ENCODE data around the gene RAP1GAP. TPM values are rescaled to one million over a fixed set of nuclear protein-coding genes. Genes with fewer than 3 reads are reported as not detected.

RAP1GAP gene
- total RNA-seq, 1 donor from 2014 or later = 2.6 TPM

DNA sequence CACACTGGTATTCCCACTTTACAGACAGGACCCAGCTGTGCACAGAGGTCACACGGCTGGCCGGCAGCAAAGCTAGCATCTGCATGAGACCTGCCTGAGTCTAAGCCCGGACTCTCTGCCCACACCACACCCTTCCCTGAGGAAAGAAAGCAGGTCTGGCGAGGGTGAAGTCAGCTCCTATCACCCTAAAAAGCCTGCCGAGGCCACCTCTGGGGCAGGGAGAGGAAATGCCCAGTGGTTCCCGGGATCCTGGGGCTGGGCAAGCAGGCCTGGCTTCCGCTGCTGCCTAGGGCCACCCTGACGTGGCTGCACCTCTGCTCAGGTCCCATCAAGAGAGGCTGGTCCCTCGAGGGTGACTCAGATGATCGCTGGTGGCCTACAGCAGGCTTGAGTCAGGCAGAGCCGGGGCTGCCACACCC lies 42.2 kb downstream of the RAP1GAP start:
- Histone ChIP-seq H3K9me3 (ENCODE audit: low read depth) (no peaks in the 10 kb centered on the region), H3K27ac (no peak overlapping the region), H3K4me2 (no peak overlapping the region), H2AFZ (replicated peaks) (no peak overlapping the region), H3K79me2 (ENCODE audit: low read depth) (no peaks in the 10 kb centered on the region), H3K4me3 (no peak overlapping the region), H3K4me1 (peaks cover 25% of the 10 kb centered on the region), H4K20me1 (ENCODE audit: low read depth) (no peaks in the 10 kb centered on the region), H3F3A (ENCODE audit: low read depth) (peaks cover 25% of the 10 kb centered on the region), H3K36me3 (no peaks in the 10 kb centered on the region), H3K9ac (no peak overlapping the region), H3K27me3 (peaks cover 13% of the 10 kb centered on the region)
- H3K36me3 Mint-ChIP-seq = no peaks in the 10 kb centered on the region
- no peak overlapping the region for H3K4me3 Mint-ChIP-seq
- no peak for DNase-seq (ENCODE audit: low spot score)
- peaks cover 14% of the 10 kb centered on the region for H3K27me3 Mint-ChIP-seq (ENCODE audit: insufficient read depth, low read depth)
- peaks cover 14% of the 10 kb centered on the region for H3K4me1 Mint-ChIP-seq
- TF ChIP-seq, protein P1, sequence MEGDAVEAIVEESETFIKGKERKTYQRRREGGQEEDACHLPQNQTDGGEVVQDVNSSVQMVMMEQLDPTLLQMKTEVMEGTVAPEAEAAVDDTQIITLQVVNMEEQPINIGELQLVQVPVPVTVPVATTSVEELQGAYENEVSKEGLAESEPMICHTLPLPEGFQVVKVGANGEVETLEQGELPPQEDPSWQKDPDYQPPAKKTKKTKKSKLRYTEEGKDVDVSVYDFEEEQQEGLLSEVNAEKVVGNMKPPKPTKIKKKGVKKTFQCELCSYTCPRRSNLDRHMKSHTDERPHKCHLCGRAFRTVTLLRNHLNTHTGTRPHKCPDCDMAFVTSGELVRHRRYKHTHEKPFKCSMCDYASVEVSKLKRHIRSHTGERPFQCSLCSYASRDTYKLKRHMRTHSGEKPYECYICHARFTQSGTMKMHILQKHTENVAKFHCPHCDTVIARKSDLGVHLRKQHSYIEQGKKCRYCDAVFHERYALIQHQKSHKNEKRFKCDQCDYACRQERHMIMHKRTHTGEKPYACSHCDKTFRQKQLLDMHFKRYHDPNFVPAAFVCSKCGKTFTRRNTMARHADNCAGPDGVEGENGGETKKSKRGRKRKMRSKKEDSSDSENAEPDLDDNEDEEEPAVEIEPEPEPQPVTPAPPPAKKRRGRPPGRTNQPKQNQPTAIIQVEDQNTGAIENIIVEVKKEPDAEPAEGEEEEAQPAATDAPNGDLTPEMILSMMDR (IDR thresholded peaks at IDR 0.05) = no peak
- TF ChIP-seq EZH2phosphoT487 (IDR thresholded peaks at IDR 0.05) (no peak), EZH2 (IDR thresholded peaks at IDR 0.05) (no peak)
- H3K9me3 Mint-ChIP-seq = no peaks in the 10 kb centered on the region
- no peak overlapping the region for H3K27ac Mint-ChIP-seq

DNA sequence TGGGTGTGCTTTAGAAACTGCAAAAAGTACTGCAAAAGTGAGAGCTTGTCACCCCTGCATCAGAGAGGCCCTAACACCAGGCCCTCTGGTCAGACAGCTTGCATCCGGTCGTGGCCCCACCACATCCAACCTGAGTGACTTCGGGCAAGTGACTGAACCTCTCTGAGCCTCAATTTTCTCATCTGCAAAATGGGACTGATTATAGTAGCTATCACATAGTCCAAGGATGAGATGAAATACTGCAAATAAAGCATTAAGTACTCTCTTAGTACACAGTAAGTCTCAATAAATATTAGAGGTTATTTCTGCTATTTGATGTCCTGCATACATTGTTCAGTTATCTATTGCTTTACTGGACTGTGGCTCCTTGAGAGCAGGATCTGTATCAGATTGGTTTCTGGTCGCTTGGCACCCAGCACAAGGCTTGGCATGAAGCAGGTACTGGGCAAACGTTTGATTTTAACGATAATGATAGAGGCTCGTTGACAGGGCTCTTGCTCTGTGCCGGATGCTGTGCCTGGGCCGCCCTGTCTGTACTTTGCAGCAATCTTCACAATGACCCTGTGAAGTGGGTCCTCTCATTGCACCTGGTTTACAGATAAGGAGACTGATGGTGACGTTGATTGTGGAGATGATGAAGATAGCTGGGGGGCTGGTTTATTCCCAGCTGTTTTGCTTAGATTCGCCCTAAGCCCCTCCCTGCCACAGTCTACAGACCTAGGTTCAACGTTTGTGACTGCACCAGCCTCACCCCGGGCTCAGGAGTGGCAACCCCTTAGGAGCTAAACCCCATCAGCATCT lies 43.6 kb downstream of the RAP1GAP start:
- Mint-ChIP-seq H3K4me3 (no peak overlapping the region), H3K9me3 (no peaks in the 10 kb centered on the region), H3K27me3 (ENCODE audit: insufficient read depth, low read depth) (peaks cover 19% of the 10 kb centered on the region), H3K36me3 (no peaks in the 10 kb centered on the region), H3K27ac (no peak overlapping the region), H3K4me1 (peaks cover 16% of the 10 kb centered on the region)
- Histone ChIP-seq H3K79me2 (ENCODE audit: low read depth) (no peaks in the 10 kb centered on the region), H3K4me2 (no peak overlapping the region), H3K27ac (no peak overlapping the region), H4K20me1 (ENCODE audit: low read depth) (peaks cover 7% of the 10 kb centered on the region), H3K36me3 (no peaks in the 10 kb centered on the region), H3K4me1 (peaks cover 15% of the 10 kb centered on the region), H3F3A (ENCODE audit: low read depth) (peaks cover 23% of the 10 kb centered on the region), H3K9me3 (ENCODE audit: low read depth) (no peaks in the 10 kb centered on the region), H2AFZ (replicated peaks) (no peak overlapping the region), H3K27me3 (peaks cover 26% of the 10 kb centered on the region), H3K4me3 (no peak overlapping the region), H3K9ac (no peak overlapping the region)
- TF ChIP-seq EZH2phosphoT487 (IDR thresholded peaks at IDR 0.05) (no peak), EZH2 (IDR thresholded peaks at IDR 0.05) (no peak)
- TF ChIP-seq, protein P1 (IDR thresholded peaks at IDR 0.05) = no peak
- no peak for DNase-seq (ENCODE audit: low spot score)

DNA sequence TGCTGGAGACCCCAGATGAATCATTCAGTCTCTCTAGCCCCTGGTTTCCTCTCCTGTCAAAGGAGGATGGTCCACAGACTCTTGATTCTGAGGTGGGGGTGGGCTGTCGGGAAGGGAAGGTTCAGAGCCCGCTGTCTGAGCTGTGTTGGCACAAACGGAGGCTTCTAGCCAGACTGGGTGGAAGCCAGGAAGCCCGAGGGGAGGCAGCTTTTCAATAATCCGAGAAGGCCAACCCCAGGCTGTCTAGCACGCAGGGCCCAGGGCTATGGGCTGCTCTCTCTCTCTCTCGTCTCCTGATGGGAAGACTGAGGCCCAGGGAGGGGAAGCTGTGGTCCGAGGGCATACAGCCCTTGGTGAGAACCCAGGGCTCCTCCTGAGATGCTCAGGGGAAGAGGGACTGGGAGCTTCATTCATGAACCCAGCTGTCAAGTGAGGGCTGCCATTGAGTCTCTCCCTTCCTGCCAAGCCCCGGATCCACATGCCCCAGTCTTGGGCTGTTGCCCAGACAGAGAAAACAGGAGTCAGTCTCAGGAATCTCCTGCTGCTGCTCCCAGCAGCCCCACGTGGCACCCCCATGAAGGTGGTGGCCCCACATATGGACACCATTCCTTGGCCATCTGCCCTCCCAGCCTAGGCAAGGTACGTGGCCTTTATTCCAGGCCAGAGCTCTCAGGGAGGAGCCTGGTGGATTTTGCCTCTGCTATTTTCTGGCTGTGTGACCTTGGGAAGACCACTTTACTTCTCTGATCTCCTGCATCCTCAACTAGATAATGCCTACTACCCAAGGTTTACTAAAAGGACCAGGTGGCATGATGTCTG lies 44.4 kb downstream of the RAP1GAP start:
- Histone ChIP-seq H4K20me1 (ENCODE audit: low read depth) (peaks cover 7% of the 10 kb centered on the region), H3K4me3 (no peak overlapping the region), H3K4me2 (no peak overlapping the region), H3K9ac (no peak overlapping the region), H3K36me3 (no peaks in the 10 kb centered on the region), H3K27ac (no peak overlapping the region), H3K79me2 (ENCODE audit: low read depth) (no peaks in the 10 kb centered on the region), H3F3A (ENCODE audit: low read depth) (peaks cover 15% of the 10 kb centered on the region), H3K4me1 (peaks cover 11% of the 10 kb centered on the region), H2AFZ (replicated peaks) (no peak overlapping the region), H3K27me3 (peaks cover 35% of the 10 kb centered on the region), H3K9me3 (ENCODE audit: low read depth) (no peaks in the 10 kb centered on the region)
- no peak for DNase-seq (ENCODE audit: low spot score)
- H3K27me3 Mint-ChIP-seq (ENCODE audit: insufficient read depth, low read depth) = peaks cover 19% of the 10 kb centered on the region
- no peaks in the 10 kb centered on the region for H3K9me3 Mint-ChIP-seq
- no peak overlapping the region for H3K4me3 Mint-ChIP-seq
- TF ChIP-seq EZH2 (IDR thresholded peaks at IDR 0.05) (no peak), EZH2phosphoT487 (IDR thresholded peaks at IDR 0.05) (no peak)
- TF ChIP-seq, protein P1 (IDR thresholded peaks at IDR 0.05) = no peak
- H3K36me3 Mint-ChIP-seq = no peaks in the 10 kb centered on the region
- peaks cover 17% of the 10 kb centered on the region for H3K4me1 Mint-ChIP-seq
- H3K27ac Mint-ChIP-seq = no peak overlapping the region
